ENCODE data around the gene NOC2L. TPM values are rescaled to one million over a fixed set of nuclear protein-coding genes. Genes with fewer than 3 reads are reported as not detected.
A peak's percentile ranks its signal among the peaks of the same experiment; 100 is the strongest.

The NOC2L gene
- 33.2 TPM for total RNA-seq

DNA sequence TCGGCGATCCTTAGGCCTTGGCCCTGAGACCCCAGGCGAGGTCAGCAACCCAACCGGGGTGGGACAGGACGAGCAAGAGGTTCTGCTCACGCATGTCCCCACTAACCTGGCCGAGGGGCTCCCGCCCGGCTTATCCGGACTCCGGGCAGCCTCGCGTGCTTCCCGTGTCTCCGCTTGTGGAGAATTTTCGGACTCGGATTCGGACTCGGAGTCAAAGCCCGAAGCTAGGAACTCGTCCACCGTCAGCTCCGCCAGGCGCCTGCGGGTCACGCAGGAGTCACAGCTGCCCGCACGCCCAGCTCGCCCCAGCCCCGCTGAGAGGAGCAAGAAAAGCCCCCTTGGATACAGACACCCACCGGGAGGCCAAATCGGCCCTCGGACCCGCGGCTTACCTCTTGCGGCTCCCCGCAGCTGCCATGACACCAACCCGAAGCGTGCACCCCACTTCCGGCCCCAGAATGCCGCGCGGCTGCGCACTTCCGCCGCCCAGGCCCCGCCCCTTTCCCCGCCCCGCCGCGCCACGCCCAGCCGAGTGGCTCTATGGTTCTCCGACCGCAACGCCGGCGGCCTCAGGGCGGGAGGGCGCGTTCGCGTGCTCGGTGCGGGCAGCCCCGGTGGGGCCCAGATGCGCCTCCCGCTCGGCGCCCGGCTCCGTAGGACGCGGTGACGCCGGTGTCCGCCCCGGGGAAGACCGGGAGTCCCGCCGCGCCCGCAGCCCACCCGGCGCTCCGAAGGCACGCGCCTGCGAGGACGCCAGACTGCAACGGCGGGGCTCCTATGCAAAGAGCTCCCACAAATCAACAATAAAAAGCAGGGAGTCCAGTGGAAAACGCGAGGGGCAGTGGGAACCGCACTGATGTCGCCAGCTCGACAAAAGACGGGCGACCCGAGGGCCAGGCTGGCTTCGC lies at the start of gene NOC2L:
NOC2L (minus strand) TSS at position 434 of the 908 bp plus-strand sequence; CDS start at position 418, 16 bp downstream.
- Histone ChIP-seq H3K9me3 (no peaks in the 10 kb centered on the region), H3K27me3 (no peaks in the 10 kb centered on the region), H3K4me1 (peaks cover 8 to 27% of the 10 kb centered on the region in 2 donors), H3K27ac (peak within 1 kb of the TSS in 1 of 2 donors; percentile 37), H3K36me3 (peaks cover 29 to 39% of the 10 kb centered on the region in 2 donors), H3K4me3 (peak within 1 kb of the TSS; percentile 89 to 92)
- intact Hi-C loops (cut with DNase I): loop anchor here (1.0 to 5.0 kb wide), 5 partner anchors 18 to 60 kb away; partner anchors contain the start of genes HES4 and SAMD11
- peak; percentile 65 to 95 for DNase-seq (ENCODE audit: low spot score in 2 of 2)
- TF ChIP-seq, protein P1, sequence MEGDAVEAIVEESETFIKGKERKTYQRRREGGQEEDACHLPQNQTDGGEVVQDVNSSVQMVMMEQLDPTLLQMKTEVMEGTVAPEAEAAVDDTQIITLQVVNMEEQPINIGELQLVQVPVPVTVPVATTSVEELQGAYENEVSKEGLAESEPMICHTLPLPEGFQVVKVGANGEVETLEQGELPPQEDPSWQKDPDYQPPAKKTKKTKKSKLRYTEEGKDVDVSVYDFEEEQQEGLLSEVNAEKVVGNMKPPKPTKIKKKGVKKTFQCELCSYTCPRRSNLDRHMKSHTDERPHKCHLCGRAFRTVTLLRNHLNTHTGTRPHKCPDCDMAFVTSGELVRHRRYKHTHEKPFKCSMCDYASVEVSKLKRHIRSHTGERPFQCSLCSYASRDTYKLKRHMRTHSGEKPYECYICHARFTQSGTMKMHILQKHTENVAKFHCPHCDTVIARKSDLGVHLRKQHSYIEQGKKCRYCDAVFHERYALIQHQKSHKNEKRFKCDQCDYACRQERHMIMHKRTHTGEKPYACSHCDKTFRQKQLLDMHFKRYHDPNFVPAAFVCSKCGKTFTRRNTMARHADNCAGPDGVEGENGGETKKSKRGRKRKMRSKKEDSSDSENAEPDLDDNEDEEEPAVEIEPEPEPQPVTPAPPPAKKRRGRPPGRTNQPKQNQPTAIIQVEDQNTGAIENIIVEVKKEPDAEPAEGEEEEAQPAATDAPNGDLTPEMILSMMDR (IDR thresholded peaks at IDR 0.05): no peak

DNA sequence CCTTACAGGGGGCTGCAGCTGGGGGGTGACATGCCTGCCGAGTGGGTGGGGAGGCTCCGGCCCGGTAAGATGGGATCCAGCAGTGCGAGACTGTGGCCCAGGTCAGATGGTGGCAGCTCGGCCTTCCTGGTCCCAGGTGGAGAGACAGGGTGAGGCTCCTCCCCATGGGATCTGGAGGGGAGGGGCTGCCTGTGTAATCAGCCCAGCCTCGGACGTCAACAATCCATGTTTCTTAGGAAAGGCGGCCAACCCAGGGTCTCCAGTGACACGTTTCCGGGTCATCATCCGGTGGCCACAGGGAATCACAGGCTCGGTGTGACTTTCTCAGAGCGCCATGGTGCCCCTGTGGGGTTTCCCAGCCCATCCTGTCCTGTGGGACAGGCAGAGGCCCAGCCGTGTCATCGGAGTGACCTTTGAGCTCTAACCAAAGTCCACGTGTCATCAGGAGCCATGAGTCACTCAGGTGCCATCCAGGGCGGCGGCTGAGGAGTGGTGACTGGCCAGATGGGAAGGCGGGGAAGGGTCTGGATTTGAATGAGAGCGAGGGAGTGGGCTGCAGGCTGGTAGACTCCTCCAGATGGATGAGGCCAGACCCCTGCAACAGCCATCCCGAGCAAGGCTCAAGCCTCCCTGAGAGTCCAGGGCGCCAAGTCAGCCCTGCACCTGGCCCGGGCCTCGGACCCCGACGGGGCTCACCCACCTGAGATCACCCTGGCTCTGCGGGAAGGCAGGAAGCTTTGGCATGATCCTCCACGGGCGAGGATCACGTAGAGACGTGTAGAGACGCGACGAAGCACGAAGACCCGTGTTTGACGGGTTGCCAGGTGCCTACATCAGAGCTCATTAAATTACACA lies 47.5 kb upstream of the NOC2L start:
- TF ChIP-seq, protein P1 (IDR thresholded peaks at IDR 0.05): no peak
- no peaks in the 10 kb centered on the region for H3K27me3 ChIP-seq
- intact Hi-C loops (cut with DNase I): no loop called here
- no peaks in the 10 kb centered on the region for H3K9me3 ChIP-seq
- no peak for DNase-seq (ENCODE audit: low spot score in 2 of 2)
- H3K4me3 ChIP-seq: no peak overlapping the region
- no peak overlapping the region for H3K27ac ChIP-seq
- H3K36me3 ChIP-seq: no peaks in the 10 kb centered on the region
- peaks cover 0 to 16% of the 10 kb centered on the region in 2 donors for H3K4me1 ChIP-seq

DNA sequence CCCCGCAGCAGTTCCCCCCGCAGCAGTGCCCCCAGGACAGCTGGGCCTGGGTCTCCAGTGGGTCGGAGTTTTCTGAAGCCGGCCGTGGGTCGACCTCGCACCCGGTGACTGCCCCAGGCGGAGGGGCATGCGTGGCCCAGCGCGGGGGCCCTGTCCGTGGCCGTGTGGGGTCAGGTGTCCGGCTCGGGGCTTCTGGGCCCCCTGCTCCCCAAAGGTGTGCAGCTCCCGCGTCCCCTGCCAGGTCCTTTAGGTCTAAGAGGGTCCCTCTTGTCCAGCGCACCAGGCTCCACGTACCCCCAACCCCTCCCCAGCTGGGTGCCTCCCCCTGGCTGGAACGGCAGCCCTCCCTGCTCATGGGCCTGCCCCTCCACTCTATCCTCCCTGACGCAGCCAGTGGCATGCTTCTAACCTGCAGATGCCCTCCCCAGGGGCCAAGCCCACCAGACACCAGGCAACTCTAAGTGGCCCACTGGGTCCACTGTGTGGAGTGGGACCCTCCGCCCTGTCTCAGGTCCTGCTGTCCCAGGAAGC lies 46.8 kb upstream of the NOC2L start:
- TF ChIP-seq, protein P1 (IDR thresholded peaks at IDR 0.05): no peak
- no peak for DNase-seq (ENCODE audit: low spot score in 2 of 2)
- Histone ChIP-seq H3K27ac (no peak overlapping the region), H3K9me3 (no peaks in the 10 kb centered on the region), H3K4me1 (peaks cover 0 to 23% of the 10 kb centered on the region in 2 donors), H3K27me3 (no peaks in the 10 kb centered on the region), H3K4me3 (no peak overlapping the region), H3K36me3 (no peaks in the 10 kb centered on the region)
- intact Hi-C loops (cut with DNase I): no loop called here

DNA sequence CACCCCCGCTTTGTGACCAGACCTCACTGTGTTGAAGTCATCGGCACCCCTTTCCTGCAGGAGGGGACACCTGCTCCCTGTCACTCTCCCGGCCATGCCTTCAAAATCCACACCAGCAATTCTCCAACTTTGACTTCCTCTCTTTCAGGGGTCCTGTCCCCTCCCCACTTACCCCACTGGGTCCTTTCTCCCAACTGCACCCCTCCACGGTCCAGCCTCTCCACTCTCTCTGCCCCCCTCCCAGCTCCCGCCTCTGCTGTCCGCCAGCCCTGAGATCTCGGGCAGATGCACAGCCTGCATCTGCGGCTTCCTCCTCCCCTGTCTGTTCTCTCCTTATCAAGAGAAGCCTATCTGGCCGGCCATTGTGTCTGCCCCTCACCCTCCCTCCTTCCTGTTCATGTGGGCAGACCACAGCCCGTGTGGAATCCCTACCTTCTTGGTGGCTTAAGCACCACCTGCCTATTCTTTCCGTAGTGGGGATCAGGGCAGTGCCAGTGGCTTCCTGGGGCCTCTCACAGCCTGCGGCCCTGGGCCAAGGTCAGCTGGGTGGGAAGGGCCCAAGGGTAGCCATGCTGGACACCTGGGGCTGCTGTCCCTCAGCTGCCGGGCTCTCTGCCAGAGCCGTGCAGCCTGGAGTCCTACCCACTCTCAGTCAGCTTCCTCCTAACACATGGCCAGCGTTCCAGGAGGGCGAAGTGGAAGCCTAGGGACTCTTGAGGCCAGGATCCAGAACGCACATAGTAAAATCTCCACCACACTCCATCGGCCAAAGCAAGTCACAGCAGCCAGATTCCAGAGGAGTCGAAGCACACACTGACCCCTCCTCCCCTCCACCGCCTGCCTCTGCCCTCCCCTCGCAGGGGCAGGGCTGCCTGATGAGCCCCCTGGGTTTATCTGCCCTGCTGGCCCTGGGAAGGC lies 46.0 kb upstream of the NOC2L start:
- Histone ChIP-seq H3K36me3 (no peaks in the 10 kb centered on the region), H3K4me3 (no peak overlapping the region), H3K27ac (no peak overlapping the region), H3K27me3 (no peaks in the 10 kb centered on the region), H3K9me3 (no peaks in the 10 kb centered on the region), H3K4me1 (peaks cover 2 to 24% of the 10 kb centered on the region in 2 donors)
- intact Hi-C loops (cut with DNase I): loop anchor here (5.0 kb wide), 2 partner anchors 112 to 227 kb away; partner anchors contain the start of genes B3GALT6, C1orf159 and SDF4
- TF ChIP-seq, protein P1 (IDR thresholded peaks at IDR 0.05): no peak
- DNase-seq (ENCODE audit: low spot score in 2 of 2): no peak
